Dendritic cell treated with granulocyte-macrophage colony-stimulating factor and Interleukin-4, amounts not matched to agents 40 ng/mL and 50 ng/mL, for 4 days (primary cell): Measurements from ENCODE around the gene BDNF.
"Not testable (repeated sequence)": the region's sequence is repeated elsewhere in the genome, so short reads cannot be mapped to it uniquely, and the experiment has no call there.

ENCODE experiments used
- H3K27ac Mint-ChIP-seq: one replicate; pipeline ENCODE4 v1.8.0; 2022; ENCODE audit warnings: mild to moderate bottlenecking, mixed read lengths
- H3K27me3 Mint-ChIP-seq: one replicate; pipeline ENCODE4 v1.8.0; 2022; ENCODE audit warnings: mild to moderate bottlenecking, mixed read lengths
- H3K36me3 Mint-ChIP-seq: one replicate; pipeline ENCODE4 v1.8.0; 2022; ENCODE audit warnings: low read depth, mixed read lengths
- H3K4me1 Mint-ChIP-seq: one replicate; pipeline ENCODE4 v1.8.0; 2022; ENCODE audit warnings: low read depth, mixed read lengths
- H3K4me3 Mint-ChIP-seq: one replicate; pipeline ENCODE4 v1.8.0; 2022; ENCODE audit warnings: mild to moderate bottlenecking, moderate library complexity, mixed read lengths
- H3K9me3 Mint-ChIP-seq: one replicate; pipeline ENCODE4 v1.8.0; 2022; ENCODE audit warnings: mixed read lengths
- intact Hi-C: fragments of 100-400 bp; cut with micrococcal nuclease; formaldehyde crosslinking; loops from one replicate; pipeline ENCODE4 v1.15.0; 2022

Gene BDNF

DNA sequence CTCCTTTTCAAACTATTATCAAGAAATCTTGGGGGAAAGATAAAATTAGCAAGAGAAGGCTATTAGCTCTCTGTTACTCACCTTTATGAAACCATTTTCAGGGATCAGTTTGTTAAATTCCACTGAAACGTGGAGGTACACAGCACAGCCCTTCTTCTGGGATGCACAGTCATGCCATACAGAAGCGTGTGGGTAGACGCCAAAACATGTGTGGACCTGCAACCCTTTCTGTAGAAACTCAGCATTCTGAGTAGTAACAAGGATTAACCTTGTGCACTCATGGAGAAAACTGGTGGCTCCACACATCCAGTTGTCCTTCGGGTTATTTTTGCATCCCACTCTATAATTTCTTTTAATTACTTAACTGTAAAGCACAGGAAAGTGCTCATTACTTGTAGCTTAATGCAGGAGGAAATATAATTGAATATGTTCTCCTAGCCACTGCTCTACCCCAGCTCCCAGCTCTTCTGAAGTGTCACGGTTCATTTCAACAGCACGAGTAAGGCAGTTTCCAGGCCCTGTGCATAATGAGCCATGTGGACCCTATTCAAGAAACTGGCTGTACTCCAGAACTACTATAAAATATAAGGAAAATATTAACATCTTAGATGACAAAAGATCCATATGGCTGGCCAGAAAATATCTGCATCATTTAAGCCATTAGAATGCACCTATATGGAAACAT lies 26.1 kb downstream of the BDNF start:
- intact Hi-C loops = no loop called here
- Mint-ChIP-seq H3K27ac (no peak overlapping the region), H3K9me3 (no peaks in the 10 kb centered on the region), H3K4me3 (no peak overlapping the region), H3K4me1 (no peaks in the 10 kb centered on the region), H3K27me3 (no peaks in the 10 kb centered on the region), H3K36me3 (no peaks in the 10 kb centered on the region)

DNA sequence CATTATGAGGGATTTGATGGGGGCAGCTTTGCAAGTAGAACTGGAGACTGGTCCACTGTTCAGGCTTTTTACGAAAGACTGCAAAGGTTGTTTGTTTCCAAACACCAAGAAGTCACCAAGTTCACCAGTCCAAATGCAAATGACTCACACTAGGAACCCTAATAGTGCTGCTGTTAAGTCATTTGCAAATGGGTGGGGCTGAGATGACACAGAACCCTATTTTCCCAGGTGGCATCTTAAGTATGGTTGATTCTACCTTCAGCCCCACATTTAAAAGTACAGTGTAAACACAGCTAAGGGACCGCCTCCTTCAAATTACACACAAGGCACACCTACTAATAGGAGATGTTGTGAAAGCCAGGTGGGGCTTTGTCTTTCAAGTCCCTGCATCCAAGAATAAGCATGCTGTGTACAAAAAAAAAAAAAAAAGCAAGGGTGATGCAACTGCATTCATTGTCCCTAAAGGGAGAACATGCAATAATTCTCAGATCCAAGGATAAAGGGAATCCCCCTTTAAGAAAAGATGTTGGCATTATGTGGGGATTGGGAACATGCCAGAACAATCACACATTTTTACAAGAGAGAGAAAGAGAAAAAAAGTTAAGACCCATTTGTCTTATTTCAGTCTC lies 27.3 kb downstream of the BDNF start:
- peaks cover 7% of the 10 kb centered on the region for H3K9me3 Mint-ChIP-seq
- H3K36me3 Mint-ChIP-seq = no peaks in the 10 kb centered on the region
- no peaks in the 10 kb centered on the region for H3K4me1 Mint-ChIP-seq
- H3K27me3 Mint-ChIP-seq = no peaks in the 10 kb centered on the region
- H3K27ac Mint-ChIP-seq = no peak overlapping the region
- H3K4me3 Mint-ChIP-seq = no peak overlapping the region
- intact Hi-C loops = no loop called here

GRCh38 chr11:27665508-27666101 lies 34.6 kb downstream of the BDNF start:
- H3K4me3 Mint-ChIP-seq, H3K27ac Mint-ChIP-seq, H3K36me3 Mint-ChIP-seq, H3K27me3 Mint-ChIP-seq, H3K4me1 Mint-ChIP-seq, intact Hi-C loops: not testable (repeated sequence)
- H3K9me3 Mint-ChIP-seq = peaks cover 33% of the 10 kb centered on the region

GRCh38 chr11:27663326-27663725 lies 36.9 kb downstream of the BDNF start:
- Mint-ChIP-seq H3K9me3 (peaks cover 33% of the 10 kb centered on the region), H3K4me1 (no peaks in the 10 kb centered on the region), H3K4me3 (no peak overlapping the region), H3K27ac (no peak overlapping the region), H3K27me3 (no peaks in the 10 kb centered on the region), H3K36me3 (no peaks in the 10 kb centered on the region)
- intact Hi-C loops = no loop called here

- Mint-ChIP-seq H3K36me3 (no peaks in the 10 kb centered on the region), H3K27ac (no peak overlapping the region), H3K4me3 (no peak overlapping the region), H3K27me3 (no peaks in the 10 kb centered on the region), H3K4me1 (no peaks in the 10 kb centered on the region), H3K9me3 (peaks cover 19% of the 10 kb centered on the region)
- intact Hi-C loops = no loop called here
Observed at GRCh38 chr11:27660171-27660570, 40.1 kb downstream of the BDNF start.

DNA sequence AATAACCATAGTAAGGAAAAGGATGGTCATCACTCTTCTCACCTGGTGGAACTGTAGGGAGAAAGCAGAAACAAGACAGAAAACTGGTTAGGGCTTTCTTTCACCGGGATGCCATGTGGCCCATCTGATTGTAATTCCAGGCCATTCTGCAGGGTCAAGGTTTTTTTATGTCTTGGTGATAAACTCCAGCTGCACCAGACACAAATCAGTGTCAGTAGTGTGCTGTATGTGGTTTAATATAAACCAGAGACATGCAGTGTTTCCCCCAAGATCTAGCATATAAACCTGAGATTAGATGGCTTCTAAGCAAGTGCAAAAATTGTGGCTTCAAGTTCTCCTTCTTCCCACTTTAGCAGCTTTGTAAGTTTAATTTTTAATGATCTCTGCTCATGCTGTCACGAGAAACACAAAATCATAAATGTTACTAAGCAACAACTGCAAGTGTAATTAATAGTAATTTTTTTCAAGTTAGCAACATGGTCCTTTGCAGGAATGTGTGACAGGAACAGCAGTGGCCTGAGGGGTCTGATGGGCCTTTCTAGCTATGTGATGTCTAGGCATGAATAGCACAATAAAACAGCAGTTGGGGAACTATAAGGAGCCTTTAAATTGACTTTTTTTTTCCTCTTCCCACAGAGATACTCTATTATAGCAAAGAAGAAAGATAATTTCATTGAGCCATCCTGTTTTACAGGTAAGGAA lies 41.6 kb downstream of the BDNF start:
- Mint-ChIP-seq H3K27me3 (no peaks in the 10 kb centered on the region), H3K9me3 (peaks cover 19% of the 10 kb centered on the region), H3K27ac (no peak overlapping the region), H3K36me3 (no peaks in the 10 kb centered on the region), H3K4me3 (no peak overlapping the region), H3K4me1 (no peaks in the 10 kb centered on the region)
- intact Hi-C loops = no loop called here

DNA sequence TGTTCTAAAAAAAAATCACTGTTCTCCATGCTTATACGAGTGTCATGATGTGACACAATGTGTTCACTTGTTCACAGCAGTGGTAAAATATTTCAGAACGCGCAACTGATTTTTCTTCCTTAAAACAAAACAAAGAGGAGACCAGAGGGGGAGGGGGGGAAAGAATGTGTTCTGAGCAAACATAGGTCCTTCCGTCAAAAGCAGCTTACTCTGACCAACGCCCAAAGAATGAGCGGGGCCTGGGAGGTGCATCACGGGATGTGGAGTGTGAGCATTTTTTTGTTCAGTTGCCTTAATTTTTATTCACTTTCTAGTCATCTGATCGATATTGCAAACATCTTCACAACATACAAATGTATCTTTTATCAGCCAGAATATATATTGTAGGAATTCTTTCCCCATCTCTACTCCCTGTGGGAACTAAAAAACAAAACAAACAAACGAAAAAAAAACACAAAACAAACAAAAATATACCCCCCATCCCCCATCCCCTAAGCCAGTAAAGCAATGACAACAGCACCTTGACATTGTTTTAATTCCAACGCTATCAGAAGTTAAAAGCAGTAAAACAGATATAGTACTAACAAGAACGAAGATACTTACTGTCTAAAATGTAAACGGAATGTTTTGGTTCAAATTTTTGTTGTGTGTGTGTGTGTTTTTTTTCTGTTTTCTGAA lies 43.3 kb downstream of the BDNF start:
- intact Hi-C loops = no loop called here
- H3K27ac Mint-ChIP-seq = no peak overlapping the region
- H3K9me3 Mint-ChIP-seq = peaks cover 19% of the 10 kb centered on the region
- H3K4me3 Mint-ChIP-seq = no peak overlapping the region
- H3K4me1 Mint-ChIP-seq = no peaks in the 10 kb centered on the region
- H3K27me3 Mint-ChIP-seq = no peaks in the 10 kb centered on the region
- H3K36me3 Mint-ChIP-seq = no peaks in the 10 kb centered on the region

GRCh38 chr11:27656320-27656719 lies 43.9 kb downstream of the BDNF start:
- peaks cover 13% of the 10 kb centered on the region for H3K9me3 Mint-ChIP-seq
- intact Hi-C loops = no loop called here
- H3K27me3 Mint-ChIP-seq = no peaks in the 10 kb centered on the region
- no peaks in the 10 kb centered on the region for H3K4me1 Mint-ChIP-seq
- H3K36me3 Mint-ChIP-seq = no peaks in the 10 kb centered on the region
- H3K27ac Mint-ChIP-seq = no peak overlapping the region
- no peak overlapping the region for H3K4me3 Mint-ChIP-seq

- Mint-ChIP-seq H3K36me3 (no peaks in the 10 kb centered on the region), H3K4me3 (no peak overlapping the region), H3K27me3 (no peaks in the 10 kb centered on the region), H3K27ac (no peak overlapping the region), H3K4me1 (no peaks in the 10 kb centered on the region), H3K9me3 (peaks cover 10% of the 10 kb centered on the region)
- intact Hi-C loops = no loop called here
Observed at GRCh38 chr11:27653990-27654758, 46.1 kb downstream of the BDNF start.

DNA sequence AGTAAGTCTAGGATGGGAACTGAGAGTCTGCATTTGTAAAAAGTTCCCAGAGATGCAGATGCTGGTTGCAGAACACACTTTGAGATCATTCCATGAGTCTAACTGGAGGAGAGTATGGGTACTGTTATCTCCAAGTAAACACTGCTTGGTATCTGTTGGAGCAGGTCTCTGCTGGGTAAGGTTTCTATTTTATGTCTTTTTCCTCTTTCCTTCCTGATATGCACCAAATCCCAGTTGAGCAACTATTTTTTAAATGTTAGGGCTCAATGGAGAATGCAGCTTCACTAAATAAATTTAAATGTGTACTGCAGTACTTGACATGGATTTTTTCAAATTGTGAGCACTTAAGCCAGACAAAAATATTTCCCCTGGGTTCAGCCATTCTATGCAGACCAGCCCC lies 48.5 kb downstream of the BDNF start:
- Mint-ChIP-seq H3K4me3 (no peak overlapping the region), H3K27ac (no peak overlapping the region), H3K4me1 (no peaks in the 10 kb centered on the region), H3K9me3 (no peaks in the 10 kb centered on the region), H3K27me3 (no peaks in the 10 kb centered on the region), H3K36me3 (no peaks in the 10 kb centered on the region)
- intact Hi-C loops = no loop called here

DNA sequence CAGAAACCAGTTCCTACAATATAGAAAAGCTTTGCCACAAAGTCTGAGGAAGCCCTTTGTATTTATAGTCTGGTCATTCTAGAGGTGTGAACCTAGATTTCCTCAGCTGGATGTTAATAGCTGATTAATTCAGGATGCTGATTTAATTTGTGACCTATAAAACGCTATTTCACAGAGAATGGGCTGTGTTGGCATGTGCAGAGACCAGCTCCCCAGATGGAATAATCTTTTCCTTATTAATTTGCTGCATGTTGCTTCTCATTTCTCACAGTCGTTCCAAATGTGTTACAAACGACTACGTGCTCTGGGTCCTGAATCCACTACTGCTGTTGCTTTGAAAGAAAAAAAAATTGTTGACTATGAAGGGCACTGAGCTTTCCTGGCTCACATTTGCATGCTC lies 49.3 kb downstream of the BDNF start:
- intact Hi-C loops = no loop called here
- no peaks in the 10 kb centered on the region for H3K27me3 Mint-ChIP-seq
- no peaks in the 10 kb centered on the region for H3K36me3 Mint-ChIP-seq
- no peak overlapping the region for H3K4me3 Mint-ChIP-seq
- H3K4me1 Mint-ChIP-seq = no peaks in the 10 kb centered on the region
- H3K27ac Mint-ChIP-seq = no peak overlapping the region
- H3K9me3 Mint-ChIP-seq = no peaks in the 10 kb centered on the region

DNA sequence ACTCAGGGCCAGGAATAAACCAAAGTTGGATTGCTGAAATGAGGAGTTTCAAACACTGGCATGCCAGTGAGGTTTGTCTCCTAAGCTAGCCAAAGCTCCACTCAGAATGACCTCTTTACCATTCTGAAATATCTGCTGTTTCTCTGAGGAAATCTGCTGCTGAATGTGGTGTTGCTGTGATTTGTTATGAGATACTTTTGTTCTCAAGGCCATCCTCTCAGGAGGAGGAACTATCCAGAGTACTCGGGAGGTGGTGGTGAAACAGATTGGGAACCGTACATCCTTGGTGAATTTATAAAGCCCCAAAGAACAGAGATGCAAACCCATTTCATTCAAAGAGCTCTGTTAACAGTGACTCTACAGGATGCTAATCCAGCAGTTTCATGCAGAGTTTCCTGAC lies 50.5 kb downstream of the BDNF start:
- intact Hi-C loops = no loop called here
- Mint-ChIP-seq H3K9me3 (no peaks in the 10 kb centered on the region), H3K4me3 (no peak overlapping the region), H3K4me1 (no peaks in the 10 kb centered on the region), H3K27ac (no peak overlapping the region), H3K27me3 (no peaks in the 10 kb centered on the region), H3K36me3 (no peaks in the 10 kb centered on the region)

DNA sequence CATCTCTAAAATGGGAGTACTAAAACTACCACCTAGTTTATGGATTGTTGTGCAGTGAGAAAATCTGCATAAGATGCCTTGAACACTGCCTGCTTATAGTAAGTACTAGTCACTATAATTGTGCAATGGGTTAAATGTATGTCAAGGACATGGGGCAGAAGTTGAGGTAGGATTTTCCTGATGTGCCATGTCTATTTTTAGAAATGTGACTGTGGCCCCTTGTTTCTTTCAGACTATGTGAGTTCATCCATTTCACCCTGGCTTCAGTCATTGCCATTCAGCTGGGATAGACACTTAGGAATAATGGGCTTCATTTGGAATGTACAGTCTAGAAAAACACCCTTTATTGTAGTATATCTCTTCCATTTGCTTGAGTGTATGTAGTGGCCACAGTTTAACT lies 51.4 kb downstream of the BDNF start:
- intact Hi-C loops = no loop called here
- Mint-ChIP-seq H3K4me3 (no peak overlapping the region), H3K27ac (no peak overlapping the region), H3K9me3 (no peaks in the 10 kb centered on the region), H3K4me1 (no peaks in the 10 kb centered on the region), H3K27me3 (no peaks in the 10 kb centered on the region), H3K36me3 (no peaks in the 10 kb centered on the region)
